ENCODE results near the gene GPBP1L1.

The GPBP1L1 gene

GRCh38 chr1:45584351-45585109 is 101.8 kb downstream of the GPBP1L1 start (continued):
- peak; percentile 54; the same call in 1 of the 2 replicates for TF ChIP-seq PRDM10 (tag by site-specific recombination; IDR thresholded peaks at IDR 0.05)
- no peak for TF ChIP-seq ZIC2 (tag by site-specific recombination; IDR thresholded peaks at IDR 0.05)
- TF ChIP-seq ZNF843 (tag by site-specific recombination; IDR thresholded peaks at IDR 0.05) = 0 out of 2 replicates have a peak, but pooled peaks have one; percentile 10
- peak; percentile 85; the same call in 1 of the 2 replicates for TF ChIP-seq ZBTB20 (tag by site-specific recombination; IDR thresholded peaks at IDR 0.05)
- peak; percentile 45 for TF ChIP-seq ZNF629 (tag by site-specific recombination; IDR thresholded peaks at IDR 0.05)
- peak; percentile 93 for TF ChIP-seq IKZF3 (tag by site-specific recombination; IDR thresholded peaks at IDR 0.05)
- peak; percentile 6 for TF ChIP-seq YY2 (tag by site-specific recombination; IDR thresholded peaks at IDR 0.05)
- TF ChIP-seq, protein P1, sequence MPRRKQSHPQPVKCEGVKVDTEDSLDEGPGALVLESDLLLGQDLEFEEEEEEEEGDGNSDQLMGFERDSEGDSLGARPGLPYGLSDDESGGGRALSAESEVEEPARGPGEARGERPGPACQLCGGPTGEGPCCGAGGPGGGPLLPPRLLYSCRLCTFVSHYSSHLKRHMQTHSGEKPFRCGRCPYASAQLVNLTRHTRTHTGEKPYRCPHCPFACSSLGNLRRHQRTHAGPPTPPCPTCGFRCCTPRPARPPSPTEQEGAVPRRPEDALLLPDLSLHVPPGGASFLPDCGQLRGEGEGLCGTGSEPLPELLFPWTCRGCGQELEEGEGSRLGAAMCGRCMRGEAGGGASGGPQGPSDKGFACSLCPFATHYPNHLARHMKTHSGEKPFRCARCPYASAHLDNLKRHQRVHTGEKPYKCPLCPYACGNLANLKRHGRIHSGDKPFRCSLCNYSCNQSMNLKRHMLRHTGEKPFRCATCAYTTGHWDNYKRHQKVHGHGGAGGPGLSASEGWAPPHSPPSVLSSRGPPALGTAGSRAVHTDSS (tag by site-specific recombination; IDR thresholded peaks at IDR 0.05) = peak; percentile 53; the same call in 1 of the 2 replicates
- peak; percentile 60; the same call in 1 of the 2 replicates for TF ChIP-seq ZFP37 (tag by site-specific recombination; IDR thresholded peaks at IDR 0.05)
- TF ChIP-seq ZNF501 (tag by site-specific recombination; IDR thresholded peaks at IDR 0.05) = peak; percentile 50
- TF ChIP-seq ZNF561 (tag by site-specific recombination; IDR thresholded peaks at IDR 0.05; ENCODE audit: borderline replicate concordance) = peak; percentile 38; the same call in 1 of the 2 replicates
- 0 out of 2 replicates have a peak, but pooled peaks have one; percentile 15 for TF ChIP-seq ZBTB21 (tag by site-specific recombination; IDR thresholded peaks at IDR 0.05)
- 0 out of 2 replicates have a peak, but pooled peaks have one; percentile 2 for TF ChIP-seq WT1 (tag by site-specific recombination; IDR thresholded peaks at IDR 0.05)
- peak; percentile 66 for TF ChIP-seq ZNF362 (tag by site-specific recombination; IDR thresholded peaks at IDR 0.05)
- peak; percentile 38; the same call in 1 of the 2 replicates for TF ChIP-seq ZNF394 (tag by site-specific recombination; IDR thresholded peaks at IDR 0.05; ENCODE audit: borderline replicate concordance)
- TF ChIP-seq EGR2 (tag by site-specific recombination; IDR thresholded peaks at IDR 0.05; ENCODE audit: low read depth) = peak; percentile 40; the same call in 1 of the 2 replicates
- no peak for TF ChIP-seq ZNF837 (tag by site-specific recombination; IDR thresholded peaks at IDR 0.05)
- peak; percentile 17; the same call in 1 of the 2 replicates for TF ChIP-seq ZSCAN30 (tag by site-specific recombination; IDR thresholded peaks at IDR 0.05)
- TF ChIP-seq, protein P2, sequence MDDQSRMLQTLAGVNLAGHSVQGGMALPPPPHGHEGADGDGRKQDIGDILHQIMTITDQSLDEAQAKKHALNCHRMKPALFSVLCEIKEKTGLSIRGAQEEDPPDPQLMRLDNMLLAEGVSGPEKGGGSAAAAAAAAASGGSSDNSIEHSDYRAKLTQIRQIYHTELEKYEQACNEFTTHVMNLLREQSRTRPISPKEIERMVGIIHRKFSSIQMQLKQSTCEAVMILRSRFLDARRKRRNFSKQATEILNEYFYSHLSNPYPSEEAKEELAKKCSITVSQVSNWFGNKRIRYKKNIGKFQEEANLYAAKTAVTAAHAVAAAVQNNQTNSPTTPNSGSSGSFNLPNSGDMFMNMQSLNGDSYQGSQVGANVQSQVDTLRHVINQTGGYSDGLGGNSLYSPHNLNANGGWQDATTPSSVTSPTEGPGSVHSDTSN (CRISPR knock-in tag; IDR thresholded peaks at IDR 0.05) = no peak
- peak; percentile 82 for TF ChIP-seq GLIS2 (tag by site-specific recombination; IDR thresholded peaks at IDR 0.05)
- no peak for TF ChIP-seq ZNF302 (tag by site-specific recombination; IDR thresholded peaks at IDR 0.05; ENCODE audit: low read depth)
- TF ChIP-seq ZNF792 (tag by site-specific recombination; IDR thresholded peaks at IDR 0.05) = no peak
- TF ChIP-seq, protein P3, sequence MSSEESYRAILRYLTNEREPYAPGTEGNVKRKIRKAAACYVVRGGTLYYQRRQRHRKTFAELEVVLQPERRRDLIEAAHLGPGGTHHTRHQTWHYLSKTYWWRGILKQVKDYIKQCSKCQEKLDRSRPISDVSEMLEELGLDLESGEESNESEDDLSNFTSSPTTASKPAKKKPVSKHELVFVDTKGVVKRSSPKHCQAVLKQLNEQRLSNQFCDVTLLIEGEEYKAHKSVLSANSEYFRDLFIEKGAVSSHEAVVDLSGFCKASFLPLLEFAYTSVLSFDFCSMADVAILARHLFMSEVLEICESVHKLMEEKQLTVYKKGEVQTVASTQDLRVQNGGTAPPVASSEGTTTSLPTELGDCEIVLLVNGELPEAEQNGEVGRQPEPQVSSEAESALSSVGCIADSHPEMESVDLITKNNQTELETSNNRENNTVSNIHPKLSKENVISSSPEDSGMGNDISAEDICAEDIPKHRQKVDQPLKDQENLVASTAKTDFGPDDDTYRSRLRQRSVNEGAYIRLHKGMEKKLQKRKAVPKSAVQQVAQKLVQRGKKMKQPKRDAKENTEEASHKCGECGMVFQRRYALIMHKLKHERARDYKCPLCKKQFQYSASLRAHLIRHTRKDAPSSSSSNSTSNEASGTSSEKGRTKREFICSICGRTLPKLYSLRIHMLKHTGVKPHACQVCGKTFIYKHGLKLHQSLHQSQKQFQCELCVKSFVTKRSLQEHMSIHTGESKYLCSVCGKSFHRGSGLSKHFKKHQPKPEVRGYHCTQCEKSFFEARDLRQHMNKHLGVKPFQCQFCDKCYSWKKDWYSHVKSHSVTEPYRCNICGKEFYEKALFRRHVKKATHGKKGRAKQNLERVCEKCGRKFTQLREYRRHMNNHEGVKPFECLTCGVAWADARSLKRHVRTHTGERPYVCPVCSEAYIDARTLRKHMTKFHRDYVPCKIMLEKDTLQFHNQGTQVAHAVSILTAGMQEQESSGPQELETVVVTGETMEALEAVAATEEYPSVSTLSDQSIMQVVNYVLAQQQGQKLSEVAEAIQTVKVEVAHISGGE (tag by site-specific recombination; conservative IDR thresholded peaks at IDR 0.05; ENCODE audit: low read depth) = peak; percentile 87
- TF ChIP-seq, protein P4, sequence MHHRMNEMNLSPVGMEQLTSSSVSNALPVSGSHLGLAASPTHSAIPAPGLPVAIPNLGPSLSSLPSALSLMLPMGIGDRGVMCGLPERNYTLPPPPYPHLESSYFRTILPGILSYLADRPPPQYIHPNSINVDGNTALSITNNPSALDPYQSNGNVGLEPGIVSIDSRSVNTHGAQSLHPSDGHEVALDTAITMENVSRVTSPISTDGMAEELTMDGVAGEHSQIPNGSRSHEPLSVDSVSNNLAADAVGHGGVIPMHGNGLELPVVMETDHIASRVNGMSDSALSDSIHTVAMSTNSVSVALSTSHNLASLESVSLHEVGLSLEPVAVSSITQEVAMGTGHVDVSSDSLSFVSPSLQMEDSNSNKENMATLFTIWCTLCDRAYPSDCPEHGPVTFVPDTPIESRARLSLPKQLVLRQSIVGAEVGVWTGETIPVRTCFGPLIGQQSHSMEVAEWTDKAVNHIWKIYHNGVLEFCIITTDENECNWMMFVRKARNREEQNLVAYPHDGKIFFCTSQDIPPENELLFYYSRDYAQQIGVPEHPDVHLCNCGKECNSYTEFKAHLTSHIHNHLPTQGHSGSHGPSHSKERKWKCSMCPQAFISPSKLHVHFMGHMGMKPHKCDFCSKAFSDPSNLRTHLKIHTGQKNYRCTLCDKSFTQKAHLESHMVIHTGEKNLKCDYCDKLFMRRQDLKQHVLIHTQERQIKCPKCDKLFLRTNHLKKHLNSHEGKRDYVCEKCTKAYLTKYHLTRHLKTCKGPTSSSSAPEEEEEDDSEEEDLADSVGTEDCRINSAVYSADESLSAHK (tag by site-specific recombination; IDR thresholded peaks at IDR 0.05) = no peak
- TF ChIP-seq GFI1B (tag by site-specific recombination; IDR thresholded peaks at IDR 0.05) = no peak
- TF ChIP-seq ZEB2 (tag by site-specific recombination; IDR thresholded peaks at IDR 0.05) = peak; percentile 84

Measured in HEK293 (cell line).